ENCODE results near the gene NINJ2.

Gene NINJ2

GRCh38 chr12:569091-569676, 94.1 kb downstream of the NINJ2 start:
- no peak for DNase-seq (ENCODE audit: low read depth)

DNA sequence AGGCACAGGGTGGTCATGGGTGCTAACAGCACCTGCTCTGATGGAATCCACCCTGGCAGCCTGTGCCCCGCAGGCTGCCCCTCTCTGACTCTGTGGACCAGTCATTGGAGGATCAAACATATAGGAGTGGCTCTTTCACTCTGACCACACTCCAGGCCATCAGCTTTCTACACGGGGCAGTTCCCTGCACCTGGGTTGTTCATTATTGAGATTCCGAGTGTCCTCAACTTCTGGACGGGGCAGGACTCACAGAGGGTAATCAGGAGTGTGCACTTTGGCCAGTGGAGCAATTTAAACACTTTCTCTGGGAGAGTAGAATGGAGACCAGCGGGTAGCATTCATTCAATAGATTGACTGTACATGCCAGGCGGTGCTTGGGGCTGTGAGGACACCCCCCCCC, 94.8 kb downstream of the NINJ2 start:
- no peak for DNase-seq (ENCODE audit: low read depth)

DNA sequence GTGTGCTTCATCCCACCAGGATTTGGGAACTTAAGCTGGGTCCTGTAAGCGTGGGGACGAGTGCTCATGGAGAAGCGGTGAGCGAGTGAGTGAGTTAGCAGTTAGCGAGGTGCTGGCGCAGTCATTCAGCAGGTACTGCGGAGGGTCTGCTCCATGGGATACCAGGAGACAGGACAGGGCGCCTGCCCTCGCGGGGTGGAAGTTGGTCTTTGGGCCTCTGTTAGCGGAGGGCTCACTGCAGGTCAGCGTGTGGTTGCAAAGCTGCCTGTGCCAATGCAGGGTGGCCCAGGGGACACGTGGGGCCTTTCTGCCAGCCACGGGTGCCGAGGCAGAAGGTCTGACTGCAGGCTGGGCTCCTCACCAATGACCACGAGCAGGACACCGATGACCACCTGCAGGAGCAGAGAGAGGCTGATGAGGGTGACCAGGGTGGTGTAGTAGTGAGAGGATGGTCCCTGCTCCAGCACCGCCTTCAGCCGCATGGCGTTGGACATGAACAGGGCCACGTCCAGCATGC, 97.6 kb downstream of the NINJ2 start:
- DNase-seq (ENCODE audit: low read depth), result no peak

GRCh38 chr12:565161-565560, 98.1 kb downstream of the NINJ2 start:
- DNase-seq (ENCODE audit: low read depth), result no peak

DNA sequence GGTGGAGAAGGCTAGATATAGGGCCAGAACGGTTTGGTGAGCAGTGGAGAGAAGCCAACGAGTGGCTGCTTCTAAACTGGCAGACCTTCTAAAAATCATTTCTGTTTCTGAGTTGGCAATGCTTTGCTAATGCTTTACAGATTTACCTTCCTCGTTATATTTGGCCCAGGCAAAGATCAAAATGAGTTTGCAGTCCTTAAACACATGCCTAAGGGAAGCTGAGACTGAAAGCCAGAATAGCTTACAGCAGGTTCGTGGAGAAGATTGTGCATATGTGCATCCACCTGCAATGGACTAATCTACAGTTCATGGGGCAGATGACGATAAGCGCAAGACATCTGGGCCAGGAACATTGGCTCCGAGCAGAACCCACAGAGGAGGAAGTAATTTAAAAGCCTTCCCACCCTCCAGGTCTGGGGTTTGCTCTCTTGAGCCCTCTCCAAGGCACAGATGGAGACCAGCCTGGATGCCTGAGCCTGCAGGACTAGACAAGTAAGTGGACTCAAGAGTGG, 99.4 kb downstream of the NINJ2 start:
- DNase-seq (ENCODE audit: low read depth), result no peak

- DNase-seq (ENCODE audit: low read depth), result peak; percentile 63
Observed at GRCh38 chr12:563250-563781, 99.9 kb downstream of the NINJ2 start.

GRCh38 chr12:562634-563033, 100.6 kb downstream of the NINJ2 start:
- DNase-seq (ENCODE audit: low read depth), result no peak

DNA sequence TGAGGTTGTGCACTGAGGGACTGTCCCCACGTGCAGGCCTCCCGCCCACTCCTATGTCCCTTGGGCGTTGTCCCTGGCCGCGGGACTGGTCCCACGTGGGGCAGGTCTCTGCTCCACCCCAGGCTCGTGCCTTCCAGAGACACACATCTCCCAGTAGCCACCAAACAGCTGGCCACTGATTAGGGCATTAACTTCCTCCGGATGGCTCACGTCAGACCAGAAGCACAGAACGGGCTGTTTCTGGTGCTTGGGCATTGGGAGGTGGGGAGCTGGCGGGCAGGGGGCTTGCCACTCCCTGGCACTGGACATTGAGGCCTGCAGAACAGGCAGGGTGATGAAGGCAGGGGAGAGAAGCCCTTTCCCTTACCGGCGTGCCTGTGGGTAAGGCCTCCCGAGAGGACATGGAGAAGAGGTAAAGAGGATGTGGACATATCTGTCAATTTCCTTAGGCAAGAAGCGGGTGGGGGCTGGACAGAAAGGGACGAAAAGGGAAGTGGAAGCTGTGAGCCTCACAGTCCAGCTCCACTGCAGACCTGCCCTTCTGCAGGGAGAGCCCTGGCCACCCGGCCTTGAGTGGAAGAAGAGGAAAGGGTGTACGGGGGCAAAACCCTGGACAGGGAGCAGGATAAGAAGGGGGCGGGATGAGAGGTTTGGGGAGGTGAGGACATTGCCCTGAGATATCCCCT, 101.2 kb downstream of the NINJ2 start:
- no peak for DNase-seq (ENCODE audit: low read depth)

- no peak for DNase-seq (ENCODE audit: low read depth)
Observed at GRCh38 chr12:561391-561705, 101.9 kb downstream of the NINJ2 start.

DNA sequence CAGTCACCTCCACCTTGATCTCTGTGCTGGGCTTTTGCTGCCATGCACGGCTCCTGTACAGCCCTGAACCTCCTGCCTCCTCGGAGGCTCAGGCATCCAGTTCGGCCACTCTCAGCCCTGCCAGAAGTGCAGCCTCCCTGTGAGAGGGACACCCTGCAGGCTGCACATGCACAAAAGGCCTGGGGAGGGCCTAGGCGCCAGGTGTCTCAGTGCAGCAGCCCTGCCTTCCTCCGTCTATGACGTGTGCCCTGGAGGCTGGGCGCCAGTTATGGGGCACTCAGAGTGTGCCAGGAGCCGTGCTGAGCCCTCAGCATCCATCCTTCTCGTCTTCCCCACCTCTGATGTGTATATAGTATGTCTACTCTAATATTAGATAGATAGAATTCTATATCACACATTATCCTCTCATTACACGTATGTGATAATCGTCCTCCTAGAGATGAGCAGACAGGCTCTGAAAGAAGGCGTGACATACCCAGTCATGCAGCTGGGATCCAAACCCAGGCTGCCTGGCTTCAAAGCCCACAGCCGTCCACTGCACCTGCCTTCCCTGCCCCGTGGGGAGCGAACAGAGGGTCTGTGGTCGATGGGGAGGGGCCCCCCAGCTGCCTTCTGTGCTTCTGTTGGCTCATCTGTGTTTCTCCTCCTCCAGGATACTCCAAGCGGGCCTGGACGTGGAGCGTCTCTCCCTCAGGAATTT, 102.4 kb downstream of the NINJ2 start:
- DNase-seq (ENCODE audit: low read depth), result no peak

- no peak for DNase-seq (ENCODE audit: low read depth)
Observed at GRCh38 chr12:559906-560455, 103.3 kb downstream of the NINJ2 start.

GRCh38 chr12:559208-559905, 103.9 kb downstream of the NINJ2 start:
- no peak for DNase-seq (ENCODE audit: low read depth)

GRCh38 chr12:558580-558979, 104.7 kb downstream of the NINJ2 start:
- DNase-seq (ENCODE audit: low read depth), result no peak

- no peak for DNase-seq (ENCODE audit: low read depth)
Observed at GRCh38 chr12:556498-556897, 106.7 kb downstream of the NINJ2 start.

DNA sequence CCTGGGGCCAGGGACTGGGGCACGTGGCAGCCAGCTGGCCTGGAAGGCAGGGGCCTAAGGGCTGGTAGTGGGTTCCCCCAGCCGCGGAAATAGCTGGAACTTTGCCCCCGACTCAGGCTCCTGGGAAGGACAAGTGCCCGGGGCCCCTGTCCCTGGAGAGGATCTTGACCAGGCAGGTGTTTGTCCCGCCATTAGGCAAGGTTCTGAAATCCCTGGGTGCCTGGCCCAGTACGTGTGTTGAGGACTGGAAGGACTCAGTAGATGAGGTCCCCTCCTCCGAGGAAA, 109.3 kb downstream of the NINJ2 start:
- DNase-seq (ENCODE audit: low read depth), result no peak

- no peak for DNase-seq (ENCODE audit: low read depth)
Observed at GRCh38 chr12:553216-554000, 109.8 kb downstream of the NINJ2 start.

GRCh38 chr12:552466-552865, 110.8 kb downstream of the NINJ2 start:
- no peak for DNase-seq (ENCODE audit: low read depth)

DNA sequence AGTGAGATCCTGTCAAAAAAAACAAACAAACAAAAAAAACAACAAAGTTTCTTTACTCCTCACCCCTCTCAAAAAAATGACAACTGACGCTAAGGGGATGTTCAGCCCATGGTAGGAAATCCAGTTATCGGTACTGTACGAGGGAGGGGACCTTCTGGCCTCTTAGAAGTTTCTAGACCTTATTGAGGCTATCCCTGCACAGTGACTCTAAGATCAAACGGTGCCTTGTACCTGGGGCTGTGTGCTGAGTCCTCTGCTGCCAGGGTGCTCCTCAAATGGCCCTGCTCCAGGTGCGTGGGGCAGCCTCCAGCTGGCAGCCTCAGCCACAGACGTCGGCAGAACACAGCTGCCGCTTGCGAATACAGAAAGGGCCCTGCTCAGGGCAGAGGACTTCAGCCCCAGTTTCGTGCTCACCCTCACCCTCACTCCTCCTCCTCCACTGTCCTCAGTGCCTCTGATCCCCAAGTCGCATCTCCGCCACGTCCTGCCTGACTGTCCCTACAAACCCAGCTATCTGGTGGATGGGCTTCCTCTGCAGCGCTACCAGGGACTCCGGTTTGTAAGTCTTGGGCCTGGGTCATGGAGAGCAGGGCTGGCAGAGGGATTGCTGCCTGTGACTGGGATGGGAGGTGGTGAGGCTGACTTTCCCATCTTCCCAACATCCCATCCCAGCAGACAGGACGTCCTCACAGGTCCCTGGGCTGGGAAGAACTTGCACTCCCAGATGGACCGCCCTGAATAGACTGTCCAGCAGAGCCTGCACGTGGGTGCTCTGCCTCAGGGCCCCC, 112.6 kb downstream of the NINJ2 start:
- no peak for DNase-seq (ENCODE audit: low read depth)

GRCh38 chr12:549476-550082, 113.7 kb downstream of the NINJ2 start:
- DNase-seq (ENCODE audit: low read depth), result no peak

DNA sequence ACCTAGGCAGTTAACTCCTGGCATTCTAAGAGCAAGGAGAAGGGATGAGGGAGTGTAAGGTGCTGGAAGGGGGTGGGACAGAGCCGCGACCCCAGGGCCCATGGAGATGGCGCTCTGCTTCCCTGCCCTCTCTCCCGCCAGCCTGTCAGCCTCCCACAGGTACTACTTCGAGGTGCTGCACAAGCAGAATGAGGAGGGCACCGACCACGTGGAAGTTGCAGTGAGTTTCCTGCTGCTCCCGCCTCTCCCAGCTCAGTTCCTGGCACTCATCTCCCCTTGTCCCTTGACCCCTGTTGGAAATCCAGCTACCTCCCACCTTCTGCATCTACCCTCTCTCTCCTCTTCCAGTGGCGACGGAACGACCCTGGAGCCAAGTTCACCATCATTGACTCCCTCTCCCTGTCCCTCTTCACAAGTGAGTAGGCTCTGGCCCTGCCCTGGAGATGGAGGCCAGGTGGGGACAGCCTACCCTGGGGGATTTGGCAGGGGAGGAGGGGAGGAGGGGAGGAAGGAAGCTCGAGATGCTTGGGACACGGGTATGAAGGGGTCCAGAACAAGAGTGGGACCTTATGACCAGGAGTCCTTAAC, 115.3 kb downstream of the NINJ2 start:
- no peak for DNase-seq (ENCODE audit: low read depth)
